AG04450 (cell line): ENCODE results near the gene PAQR6. TPM values are rescaled to one million over a fixed set of nuclear protein-coding genes. Genes with fewer than 3 reads are reported as not detected.
A peak's percentile ranks its signal among the peaks of the same experiment; 100 is the strongest.

ENCODE experiments used
- CTCF ChIA-PET: fragments of 300-600, 350-600 bp; formaldehyde crosslinking; extraction: SDS; loops from one replicate; lab custom pipeline; 2022; ENCODE audit warnings: antibody characterized with exemption, inconsistent platforms; lab: Charles Lee
- POLR2A ChIA-PET: fragments of 350-600 bp; formaldehyde crosslinking; extraction: SDS; loops from one replicate; lab custom pipeline; 2021; ENCODE audit warnings: antibody characterized with exemption, inconsistent platforms; lab: Yijun Ruan, JAX
- DNase-seq: peaks from one replicate; pipeline ENCODE4 v3.0.0-alpha.2; 2011; ENCODE audit warnings: low read depth, low spot score
- H3K27ac ChIP-seq: one replicate; pipeline ENCODE4 v1.5.1; 2012; ENCODE audit warnings: low read depth, low read length, control low read depth
- H3K27me3 ChIP-seq: one replicate; pipeline ENCODE4 v1.6.0; 2012; ENCODE audit warnings: low read length; ENCODE audit not compliant: control insufficient read depth, insufficient read depth
- H3K4me3 ChIP-seq: 2 replicates; pipeline ENCODE4 v1.5.1; 2011; ENCODE audit warnings: mild to moderate bottlenecking, low read depth, low read length, control low read depth
- H3K9me3 ChIP-seq: 2 replicates; pipeline ENCODE4 v1.5.1; 2012; ENCODE audit warnings: low read length; ENCODE audit not compliant: control insufficient read depth, insufficient read depth
- CTCF ChIP-seq: IDR thresholded peaks from 2 replicates; pipeline ENCODE4 v1.5.1; 2011; ENCODE audit warnings: low read depth, low read length, control low read depth, inconsistent platforms
- polyA plus RNA-seq: library from polyadenylated mRNA; depleted of rRNA; stranded (reverse); fragments of >200 nt; gene quantifications from 2 replicates; pipeline ENCODE4 v1.2.3, GENCODE V29; 2011

PAQR6 gene
- polyA plus RNA-seq, 1 experiment, result 0.26 TPM

DNA sequence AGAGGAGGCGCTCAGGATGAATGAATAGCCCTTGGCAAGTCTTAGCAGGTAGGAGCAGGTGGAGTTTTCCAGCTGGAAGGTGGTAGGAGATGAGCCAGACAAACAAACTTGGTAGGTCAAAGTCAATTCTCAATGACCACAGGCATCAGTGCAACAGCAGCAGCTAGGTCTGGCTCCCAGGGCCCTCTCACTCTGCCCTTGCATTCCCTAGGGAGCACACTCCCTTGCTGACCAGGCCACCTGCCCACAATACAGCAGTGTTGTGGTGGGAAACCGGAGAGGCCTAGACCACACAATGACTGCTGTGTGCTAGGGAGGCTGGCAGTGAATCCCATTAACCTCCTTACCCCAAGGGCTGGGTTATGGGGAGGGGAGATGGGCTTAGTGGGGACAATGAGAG lies 13.0 kb upstream of the PAQR6 start:
- Histone ChIP-seq H3K27ac (no peak overlapping the region), H3K27me3 (no peaks in the 10 kb centered on the region), H3K9me3 (no peaks in the 10 kb centered on the region), H3K4me3 (no peak overlapping the region)
- no peak for DNase-seq
- TF ChIP-seq CTCF, result no peak
- CTCF ChIA-PET, result interaction anchor here (1.5 kb wide), 1 partner anchor 59 kb away, joined by 3 read pairs; no protein-coding TSS in a partner anchor
- POLR2A ChIA-PET, result no interaction called here

DNA sequence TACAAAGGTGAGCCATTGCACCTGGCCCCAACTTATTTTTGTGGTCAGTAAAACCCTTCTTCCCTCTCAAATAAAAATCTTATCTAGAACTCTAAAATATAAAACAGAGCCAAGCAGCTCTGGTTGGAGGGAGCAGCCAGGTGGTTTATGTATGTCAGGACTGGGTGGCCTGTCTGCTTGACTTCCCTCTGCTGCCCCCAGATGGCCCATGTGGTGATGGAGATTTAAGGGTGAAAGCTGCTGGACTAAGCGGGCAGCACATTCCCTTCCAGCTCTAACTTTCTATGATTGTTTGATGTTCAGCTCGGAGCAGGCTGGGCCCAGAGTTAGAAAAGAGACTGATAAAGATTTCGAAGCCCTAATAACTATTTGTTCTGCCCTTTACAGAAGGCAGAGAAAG lies 11.9 kb upstream of the PAQR6 start:
- Histone ChIP-seq H3K27ac (no peak overlapping the region), H3K9me3 (no peaks in the 10 kb centered on the region), H3K4me3 (no peak overlapping the region), H3K27me3 (no peaks in the 10 kb centered on the region)
- POLR2A ChIA-PET, result interaction anchor here (1.2 kb wide), 1 partner anchor 8 kb away, joined by 4 read pairs; no protein-coding TSS in a partner anchor
- TF ChIP-seq CTCF, result peak; percentile 33
- DNase-seq, result no peak
- CTCF ChIA-PET, result interaction anchor here (0.7 to 0.8 kb wide), 5 partner anchors 8 to 164 kb away, joined by 3 to 5 read pairs (median 3); no protein-coding TSS in a partner anchor

DNA sequence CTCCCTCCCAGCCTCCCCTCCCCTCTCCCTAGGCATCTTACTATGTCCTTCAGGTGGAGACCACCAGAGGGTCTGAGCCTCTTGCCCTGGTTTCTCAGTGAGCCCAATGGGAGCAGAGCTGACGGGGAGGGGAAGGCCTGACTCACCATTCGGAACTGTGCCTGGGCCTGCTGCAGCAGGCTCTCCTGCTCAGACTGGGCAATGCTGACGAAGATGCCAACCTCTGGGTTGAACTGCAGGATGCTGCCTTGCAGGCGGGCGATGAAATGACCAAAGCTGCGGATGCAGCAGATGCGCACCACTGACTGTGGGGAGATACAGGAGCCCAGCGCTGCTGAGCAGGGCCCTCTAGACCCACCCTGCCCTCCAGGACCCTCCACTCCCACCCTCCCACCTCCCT lies 11.0 kb upstream of the PAQR6 start:
- Histone ChIP-seq H3K27ac (no peak overlapping the region), H3K4me3 (no peak overlapping the region), H3K9me3 (no peaks in the 10 kb centered on the region), H3K27me3 (no peaks in the 10 kb centered on the region)
- ChIA-PET CTCF (interaction anchor here (1.0 kb wide), 1 partner anchor 9 kb away, joined by 3 read pairs; no protein-coding TSS in a partner anchor), POLR2A (interaction anchor here (1.2 kb wide), 1 partner anchor 7 kb away, joined by 4 read pairs; no protein-coding TSS in a partner anchor)
- TF ChIP-seq CTCF, result no peak
- DNase-seq, result no peak

GRCh38 chr1:156257711-156258110 lies 9.9 kb upstream of the PAQR6 start:
- Histone ChIP-seq H3K4me3 (no peak overlapping the region), H3K27me3 (no peaks in the 10 kb centered on the region), H3K9me3 (no peaks in the 10 kb centered on the region), H3K27ac (no peak overlapping the region)
- no peak for TF ChIP-seq CTCF
- CTCF ChIA-PET, result no interaction called here
- no peak for DNase-seq
- POLR2A ChIA-PET, result no interaction called here

GRCh38 chr1:156253634-156254033 lies 5.8 kb upstream of the PAQR6 start:
- H3K27ac ChIP-seq, result no peak overlapping the region
- ChIA-PET CTCF (interaction anchor here (1.5 to 1.7 kb wide), 2 partner anchors 65 to 66 kb away, joined by 3 to 4 read pairs; no protein-coding TSS in a partner anchor), POLR2A (interaction anchor here (1.0 kb wide), 1 partner anchor 20 kb away, joined by 5 read pairs; no protein-coding TSS in a partner anchor)
- TF ChIP-seq CTCF, result no peak
- no peak overlapping the region for H3K4me3 ChIP-seq
- H3K9me3 ChIP-seq, result no peaks in the 10 kb centered on the region
- DNase-seq, result no peak
- H3K27me3 ChIP-seq, result no peaks in the 10 kb centered on the region
